Measurements from ENCODE around the gene CPNE2. TPM values are rescaled to one million over a fixed set of nuclear protein-coding genes. Genes with fewer than 3 reads are reported as not detected.
A peak's percentile ranks its signal among the peaks of the same experiment; 100 is the strongest.

CPNE2 gene
- polyA plus RNA-seq = 10 to 100 TPM in 1 of 3 donors, 1 to 10 TPM in 2; 2.4 to 10.8 (median 5.8) TPM

DNA sequence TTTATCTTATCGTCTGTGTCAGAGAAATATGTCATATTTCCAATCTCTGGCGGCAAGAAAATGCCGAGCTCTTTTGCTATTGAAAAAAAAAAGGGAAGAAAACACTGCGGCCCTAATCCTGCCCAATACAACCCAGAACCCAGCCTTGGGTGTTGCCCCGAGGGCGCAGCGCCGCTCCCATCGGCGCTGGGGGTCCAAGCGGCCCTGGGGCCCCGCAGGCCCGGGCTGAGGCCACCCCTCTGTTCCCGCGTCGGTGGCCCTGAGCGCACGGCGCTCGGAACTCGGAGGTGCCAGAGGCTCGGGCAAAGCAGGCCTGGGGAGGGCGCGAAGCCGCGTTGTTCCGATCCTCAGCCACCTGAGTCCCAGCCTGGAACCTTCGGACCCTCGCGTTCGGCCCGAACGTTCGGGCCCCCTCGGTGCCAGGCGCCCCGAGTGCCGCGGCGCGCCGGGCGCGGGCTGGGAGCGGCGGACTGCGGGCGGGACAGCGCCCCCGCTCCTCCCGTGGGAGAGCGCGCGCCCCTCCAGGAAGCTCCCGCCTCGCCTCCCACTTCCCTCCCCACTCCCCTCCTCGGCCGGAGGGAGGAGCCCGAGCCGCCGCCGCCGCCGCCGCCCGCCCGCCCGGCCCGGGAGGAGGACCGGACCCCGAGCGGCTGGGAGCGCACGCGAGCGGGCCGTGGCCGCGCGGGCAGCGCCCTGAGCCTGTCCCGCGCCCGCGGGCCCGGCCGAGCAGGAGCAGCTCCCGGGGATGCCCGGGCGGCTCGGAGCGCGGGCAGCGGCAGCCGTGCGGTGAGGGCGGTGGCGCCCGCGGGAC, at the start of gene CPNE2:
Gene CPNE2 (plus strand): TSS at position 609 of the 811 bp plus-strand sequence. CDS start 18,160 bp downstream, outside the sequence.
- DNase-seq = peak in 1 of 3 donors; percentile 12

DNA sequence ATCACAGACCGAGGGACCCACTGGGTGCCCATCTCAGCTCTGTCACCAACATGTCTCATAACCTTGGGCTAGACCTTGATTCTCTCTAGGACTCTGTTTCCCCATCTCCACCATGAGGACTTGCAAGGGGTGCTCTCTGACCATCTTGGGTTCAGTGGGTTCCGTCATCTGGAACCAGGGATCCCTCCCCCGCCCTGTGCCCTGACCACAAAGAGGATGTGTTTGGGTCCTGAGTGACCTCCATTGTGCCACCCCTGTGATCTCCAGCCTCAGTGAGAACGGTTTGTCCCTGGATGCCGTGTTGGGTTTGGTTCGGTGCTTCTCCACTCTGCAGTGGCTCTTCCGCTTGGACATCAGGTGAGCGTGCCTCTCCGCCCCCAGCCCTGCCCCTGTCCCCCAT, 49.1 kb upstream of the CPNE2 start:
- no peak for DNase-seq
- peak overlapping the region; percentile 80 to 87 (median 84) for H3K4me3 Mint-ChIP-seq
- H3K4me1 Mint-ChIP-seq = peaks cover 64 to 71% of the 10 kb centered on the region in 2 donors
- peaks cover 2 to 21% (median 12%) of the 10 kb centered on the region in 3 donors for H3K27me3 Mint-ChIP-seq (ENCODE audit: low read depth in 3 of 3)
- no peaks in the 10 kb centered on the region for H3K9me3 Mint-ChIP-seq
- peak overlapping the region; percentile 94 to 99 (median 97) for H3K27ac Mint-ChIP-seq
- H3K36me3 Mint-ChIP-seq = peaks cover 25 to 47% (median 30%) of the 10 kb centered on the region in 3 donors

More for the DNA sequence above, at the start of gene CPNE2:
- H3K9me3 Mint-ChIP-seq = no peaks in the 10 kb centered on the region
- H3K27ac Mint-ChIP-seq = no peak within 1 kb of the TSS
- H3K27me3 Mint-ChIP-seq (ENCODE audit: low read depth in 3 of 3) = peaks cover 10 to 31% (median 14%) of the 10 kb centered on the region in 3 donors
- H3K4me1 Mint-ChIP-seq = peaks cover 9 to 15% of the 10 kb centered on the region in 2 donors
- no peaks in the 10 kb centered on the region for H3K36me3 Mint-ChIP-seq
- peak within 1 kb of the TSS; percentile 67 to 80 (median 75) for H3K4me3 Mint-ChIP-seq

DNA sequence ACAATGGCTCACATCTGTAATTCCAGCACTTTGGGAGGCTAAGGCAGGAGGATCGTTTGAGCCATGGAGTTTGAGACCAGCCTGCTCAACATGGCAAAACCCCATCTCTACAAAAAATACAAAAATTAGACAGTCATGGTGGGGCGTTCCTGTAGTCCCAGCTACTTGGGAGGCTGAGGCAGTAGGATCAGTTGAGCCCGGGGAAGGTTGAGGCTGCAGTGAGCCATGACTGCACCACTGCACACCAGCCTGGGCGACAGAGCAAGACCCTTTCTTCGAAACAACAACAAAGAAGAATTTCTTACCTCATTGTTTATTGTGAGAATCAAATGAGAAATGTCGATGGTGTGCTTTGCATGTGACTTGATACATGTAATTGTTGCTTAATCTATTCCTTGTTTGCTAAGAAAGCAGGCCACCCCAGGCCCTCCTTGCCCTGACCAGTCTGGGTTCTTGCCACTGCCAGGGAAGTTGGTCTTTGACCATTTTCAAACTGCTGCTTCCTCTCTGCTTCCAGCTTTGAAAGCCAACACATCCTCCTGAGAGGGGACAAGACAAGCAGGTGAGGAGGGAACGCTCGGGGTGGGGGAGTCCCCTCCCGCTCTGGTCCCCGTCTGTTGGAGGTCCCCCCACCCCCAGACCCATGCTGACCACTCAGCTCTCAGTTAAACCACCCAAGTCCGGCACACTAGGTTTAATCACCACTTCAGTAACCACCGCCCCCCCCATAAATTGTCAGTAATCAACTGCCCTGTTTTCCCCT, 47.3 kb upstream of the CPNE2 start:
- H3K9me3 Mint-ChIP-seq = no peaks in the 10 kb centered on the region
- H3K27ac Mint-ChIP-seq = peak overlapping the region; percentile 59 to 85 (median 80)
- H3K27me3 Mint-ChIP-seq (ENCODE audit: low read depth in 3 of 3) = peaks cover 1 to 17% (median 12%) of the 10 kb centered on the region in 3 donors
- H3K4me1 Mint-ChIP-seq = peaks cover 46 to 53% of the 10 kb centered on the region in 2 donors
- no peak for DNase-seq
- peak overlapping the region in 1 of 5 donors; percentile 51 for H3K4me3 Mint-ChIP-seq
- peaks cover 22 to 44% (median 28%) of the 10 kb centered on the region in 3 donors for H3K36me3 Mint-ChIP-seq

DNA sequence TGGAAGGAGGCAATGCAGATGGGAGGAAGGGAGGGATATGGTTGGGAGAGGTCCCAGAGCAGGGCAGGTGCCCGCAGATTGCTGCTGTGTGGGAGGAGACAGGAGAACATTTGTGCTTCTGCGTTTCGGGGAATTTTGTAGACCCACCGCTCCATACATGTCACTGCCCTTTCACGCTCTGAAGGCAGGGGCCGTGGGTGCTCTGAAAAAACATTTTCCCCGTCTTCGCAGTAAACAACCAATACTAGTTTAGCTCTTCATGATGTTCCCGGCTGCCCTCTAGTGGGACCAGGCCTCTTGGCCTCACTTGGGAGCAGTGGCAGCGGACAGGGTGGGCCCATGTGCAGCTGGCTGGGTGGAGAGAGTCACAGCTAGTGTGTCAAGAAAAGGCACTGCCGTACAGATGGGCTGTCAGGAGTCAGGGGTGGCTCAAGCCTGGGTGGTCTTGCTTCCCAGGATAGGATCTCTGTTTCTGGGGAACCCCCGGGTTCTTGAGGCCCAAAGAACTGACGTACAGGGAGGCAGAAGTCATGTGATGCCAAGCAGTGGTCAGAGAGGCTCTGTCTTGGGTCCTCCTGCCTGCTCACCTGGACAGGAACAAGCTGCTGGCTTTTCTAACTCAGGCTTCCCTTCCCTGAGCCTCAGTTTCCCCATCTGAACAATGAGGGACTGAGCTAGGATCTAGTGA, 46.5 kb upstream of the CPNE2 start:
- no peaks in the 10 kb centered on the region for H3K9me3 Mint-ChIP-seq
- peaks cover 39 to 46% of the 10 kb centered on the region in 2 donors for H3K4me1 Mint-ChIP-seq
- H3K4me3 Mint-ChIP-seq = peak overlapping the region in 2 of 5 donors; percentile 24 to 51
- H3K36me3 Mint-ChIP-seq = peaks cover 21 to 40% (median 24%) of the 10 kb centered on the region in 3 donors
- peaks cover 0 to 13% (median 12%) of the 10 kb centered on the region in 3 donors for H3K27me3 Mint-ChIP-seq (ENCODE audit: low read depth in 3 of 3)
- peak; percentile 28 to 36 (median 32) for DNase-seq
- peak overlapping the region; percentile 59 to 85 (median 80) for H3K27ac Mint-ChIP-seq

DNA sequence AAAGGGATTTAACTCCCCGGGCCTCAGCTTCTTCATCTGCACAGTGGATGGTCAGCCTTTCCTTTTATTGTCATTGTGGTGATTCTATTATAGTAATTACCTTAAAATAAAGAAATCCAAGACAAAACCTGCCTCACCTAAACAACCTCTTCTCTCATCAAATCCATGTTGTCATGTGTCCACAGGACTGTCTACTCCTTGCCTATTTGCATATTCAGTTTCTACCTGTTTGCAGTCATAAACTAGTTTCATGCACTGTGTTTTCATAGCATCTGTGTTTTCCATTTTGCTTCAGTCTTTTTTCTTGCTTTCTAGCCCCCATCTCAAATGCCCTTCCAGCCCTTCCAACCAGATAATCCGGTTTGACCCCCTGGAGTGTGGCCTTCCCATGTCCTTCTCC, 44.3 kb upstream of the CPNE2 start:
- peaks cover 19 to 23% of the 10 kb centered on the region in 2 donors for H3K4me1 Mint-ChIP-seq

DNA sequence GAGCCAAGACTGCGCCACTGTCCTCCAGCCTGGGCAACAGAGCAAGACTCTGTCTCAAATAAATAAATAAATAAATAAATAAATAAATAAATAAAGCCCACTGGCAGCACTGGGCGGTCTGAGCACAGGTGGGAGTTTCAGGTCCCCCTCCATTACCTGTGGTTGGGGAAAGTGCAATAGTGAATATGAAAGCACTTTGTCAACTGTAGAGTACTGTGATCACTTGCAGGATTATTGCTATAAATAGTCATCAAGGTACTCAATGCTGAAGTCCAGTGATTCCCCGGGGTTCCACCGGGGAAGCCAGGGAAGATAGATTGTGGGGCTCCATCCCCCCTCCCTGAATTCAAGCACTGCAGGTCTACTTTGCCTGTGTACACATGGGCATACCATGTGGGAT, 42.7 kb upstream of the CPNE2 start:
- no peak overlapping the region for H3K4me3 Mint-ChIP-seq
- peaks cover 19 to 46% (median 24%) of the 10 kb centered on the region in 3 donors for H3K36me3 Mint-ChIP-seq
- H3K4me1 Mint-ChIP-seq = peaks cover 13 to 14% of the 10 kb centered on the region in 2 donors
- peaks cover 0 to 2% (median 2%) of the 10 kb centered on the region in 3 donors for H3K27me3 Mint-ChIP-seq (ENCODE audit: low read depth in 3 of 3)
- peak overlapping the region in 1 of 6 donors; percentile 58 for H3K27ac Mint-ChIP-seq
- DNase-seq = no peak
- no peaks in the 10 kb centered on the region for H3K9me3 Mint-ChIP-seq

More for the DNA sequence above, 44.3 kb upstream of the CPNE2 start:
- no peak overlapping the region for H3K4me3 Mint-ChIP-seq
- peak overlapping the region in 5 of 6 donors; percentile 15 to 73 (median 56) for H3K27ac Mint-ChIP-seq
- DNase-seq = no peak
- no peaks in the 10 kb centered on the region for H3K9me3 Mint-ChIP-seq
- peaks cover 22 to 40% (median 23%) of the 10 kb centered on the region in 3 donors for H3K36me3 Mint-ChIP-seq
- peaks cover 2 to 4% (median 2%) of the 10 kb centered on the region in 3 donors for H3K27me3 Mint-ChIP-seq (ENCODE audit: low read depth in 3 of 3)

DNA sequence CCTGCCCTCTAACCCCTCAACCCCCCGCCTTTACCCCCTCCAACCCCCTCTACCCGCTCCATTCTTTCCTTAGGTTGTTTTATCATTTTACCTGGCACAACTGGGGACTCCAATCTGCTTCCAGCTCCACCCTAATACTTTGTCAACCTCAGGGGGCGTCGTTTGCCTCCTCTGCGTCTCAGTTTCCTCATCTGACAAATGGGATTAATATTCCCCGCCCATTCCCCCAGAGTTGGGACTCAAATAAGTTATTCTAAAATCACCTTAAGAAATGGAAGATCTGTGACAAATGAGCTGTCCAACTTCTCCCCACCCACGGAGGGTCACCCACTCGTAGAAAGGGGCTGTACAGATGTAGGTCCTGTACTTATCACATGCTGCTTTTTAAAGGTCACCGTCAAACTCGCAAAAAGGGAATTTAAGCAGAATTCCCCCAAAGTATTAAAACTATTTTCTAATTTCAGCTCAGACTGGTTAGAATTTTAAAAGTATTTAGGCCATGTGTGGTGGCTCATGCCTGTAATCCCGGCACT, 40.6 kb upstream of the CPNE2 start:
- Mint-ChIP-seq H3K27ac (no peak overlapping the region), H3K4me1 (peaks cover 3 to 4% of the 10 kb centered on the region in 2 donors), H3K9me3 (no peaks in the 10 kb centered on the region), H3K27me3 (ENCODE audit: low read depth in 3 of 3) (peaks cover 0 to 2% (median 2%) of the 10 kb centered on the region in 3 donors), H3K36me3 (peaks cover 19 to 41% (median 21%) of the 10 kb centered on the region in 3 donors), H3K4me3 (no peak overlapping the region)
- no peak for DNase-seq

DNA sequence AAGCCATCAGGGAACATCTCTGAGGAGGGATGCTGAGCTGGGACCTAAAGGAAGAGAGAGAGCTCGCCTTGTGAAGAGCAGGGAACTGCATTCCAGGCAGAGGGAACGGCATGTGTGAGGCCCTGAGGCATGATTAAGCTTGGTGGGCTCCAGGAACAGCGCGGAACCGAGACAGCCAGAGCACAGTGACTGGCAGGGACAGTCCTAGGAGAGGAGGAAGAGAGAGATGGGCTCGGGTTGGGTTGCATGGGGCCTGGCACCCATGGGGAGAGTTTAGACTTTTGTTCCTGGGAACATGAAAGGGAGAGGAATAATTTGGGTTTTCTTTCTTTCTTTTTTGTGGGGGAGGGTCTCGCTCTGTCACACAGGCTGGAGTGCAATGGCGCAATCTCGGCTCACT, 39.2 kb upstream of the CPNE2 start:
- Mint-ChIP-seq H3K27ac (peak overlapping the region; percentile 8 to 84 (median 43)), H3K4me1 (peaks cover 4 to 13% of the 10 kb centered on the region in 2 donors), H3K9me3 (no peaks in the 10 kb centered on the region), H3K36me3 (peaks cover 23 to 43% (median 23%) of the 10 kb centered on the region in 3 donors), H3K27me3 (ENCODE audit: low read depth in 3 of 3) (peaks cover 0 to 11% (median 2%) of the 10 kb centered on the region in 3 donors), H3K4me3 (no peak overlapping the region)
- no peak for DNase-seq

DNA sequence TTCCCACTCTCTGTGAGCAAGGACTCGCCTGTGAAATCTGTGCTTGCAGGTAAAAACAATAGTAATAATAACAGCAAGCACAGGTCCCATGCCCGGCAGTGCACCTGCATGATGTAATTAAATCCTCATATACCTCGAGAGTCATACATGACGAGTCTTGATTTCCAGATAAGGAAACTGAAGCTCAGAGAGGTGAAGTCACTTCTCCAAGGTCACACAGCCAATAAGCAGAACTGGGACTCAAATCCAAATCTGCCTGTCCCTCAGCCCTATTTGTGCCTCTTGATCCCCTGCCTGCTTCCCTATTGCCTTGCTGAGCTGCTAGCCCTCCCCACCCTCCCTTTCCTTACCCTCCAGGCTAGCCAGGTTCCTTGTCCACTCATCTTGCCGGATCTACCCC, 38.0 kb upstream of the CPNE2 start:
- no peak overlapping the region for H3K4me3 Mint-ChIP-seq
- peaks cover 0 to 11% (median 5%) of the 10 kb centered on the region in 3 donors for H3K27me3 Mint-ChIP-seq (ENCODE audit: low read depth in 3 of 3)
- H3K27ac Mint-ChIP-seq = peak overlapping the region in 1 of 6 donors; percentile 31
- H3K36me3 Mint-ChIP-seq = peaks cover 16 to 40% (median 22%) of the 10 kb centered on the region in 3 donors
- peaks cover 3 to 15% of the 10 kb centered on the region in 2 donors for H3K4me1 Mint-ChIP-seq
- no peaks in the 10 kb centered on the region for H3K9me3 Mint-ChIP-seq
- no peak for DNase-seq

DNA sequence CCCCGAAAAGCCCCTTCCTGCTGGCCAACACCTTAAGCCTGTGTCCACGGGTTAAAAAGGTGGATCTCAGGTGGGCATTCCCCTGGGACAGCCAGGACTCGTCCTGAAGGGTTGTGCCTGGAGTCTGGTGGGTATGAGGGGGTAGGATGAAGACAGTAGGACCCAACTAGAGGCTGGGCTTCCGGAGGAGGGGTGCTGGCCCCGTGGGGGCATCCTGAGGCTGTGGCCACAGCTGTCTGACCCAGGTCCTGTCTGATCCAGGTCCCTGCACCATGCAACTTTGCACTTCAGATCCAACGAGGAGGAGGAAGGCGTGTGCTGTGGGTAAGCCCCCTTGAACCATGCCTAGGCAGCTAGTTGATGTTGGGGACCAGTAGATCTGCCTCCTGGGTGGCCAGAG, 37.6 kb upstream of the CPNE2 start:
- H3K9me3 Mint-ChIP-seq = no peaks in the 10 kb centered on the region
- no peak for DNase-seq
- H3K27me3 Mint-ChIP-seq (ENCODE audit: low read depth in 3 of 3) = peaks cover 0 to 11% (median 5%) of the 10 kb centered on the region in 3 donors
- peaks cover 16 to 44% (median 22%) of the 10 kb centered on the region in 3 donors for H3K36me3 Mint-ChIP-seq
- no peak overlapping the region for H3K4me3 Mint-ChIP-seq
- peaks cover 6 to 18% of the 10 kb centered on the region in 2 donors for H3K4me1 Mint-ChIP-seq
- no peak overlapping the region for H3K27ac Mint-ChIP-seq

DNA sequence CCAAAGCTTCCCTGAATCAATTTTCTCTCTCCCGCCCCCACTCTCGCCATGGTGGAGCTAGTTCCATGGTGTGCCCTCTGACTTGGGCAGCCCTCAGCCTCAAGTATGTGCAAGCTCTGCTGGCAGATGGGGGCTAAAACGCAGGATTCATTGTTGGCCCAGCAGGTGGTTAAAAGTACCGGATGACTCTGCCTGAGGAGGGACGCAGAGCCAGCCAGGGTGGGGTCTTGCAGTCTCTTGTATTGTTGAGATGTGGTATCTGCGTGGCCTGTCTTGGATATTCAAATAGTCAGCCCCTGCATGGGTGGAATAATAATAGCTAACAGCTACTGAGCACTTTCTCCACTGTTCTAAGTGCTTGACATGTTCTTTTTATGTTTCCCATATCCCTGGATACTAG, 36.7 kb upstream of the CPNE2 start:
- H3K27ac Mint-ChIP-seq = peak overlapping the region in 1 of 6 donors; percentile 40
- H3K27me3 Mint-ChIP-seq (ENCODE audit: low read depth in 3 of 3) = peaks cover 0 to 11% (median 5%) of the 10 kb centered on the region in 3 donors
- H3K36me3 Mint-ChIP-seq = peaks cover 22 to 53% (median 28%) of the 10 kb centered on the region in 3 donors
- H3K9me3 Mint-ChIP-seq = no peaks in the 10 kb centered on the region
- peaks cover 9 to 27% of the 10 kb centered on the region in 2 donors for H3K4me1 Mint-ChIP-seq
- H3K4me3 Mint-ChIP-seq = no peak overlapping the region
- no peak for DNase-seq

DNA sequence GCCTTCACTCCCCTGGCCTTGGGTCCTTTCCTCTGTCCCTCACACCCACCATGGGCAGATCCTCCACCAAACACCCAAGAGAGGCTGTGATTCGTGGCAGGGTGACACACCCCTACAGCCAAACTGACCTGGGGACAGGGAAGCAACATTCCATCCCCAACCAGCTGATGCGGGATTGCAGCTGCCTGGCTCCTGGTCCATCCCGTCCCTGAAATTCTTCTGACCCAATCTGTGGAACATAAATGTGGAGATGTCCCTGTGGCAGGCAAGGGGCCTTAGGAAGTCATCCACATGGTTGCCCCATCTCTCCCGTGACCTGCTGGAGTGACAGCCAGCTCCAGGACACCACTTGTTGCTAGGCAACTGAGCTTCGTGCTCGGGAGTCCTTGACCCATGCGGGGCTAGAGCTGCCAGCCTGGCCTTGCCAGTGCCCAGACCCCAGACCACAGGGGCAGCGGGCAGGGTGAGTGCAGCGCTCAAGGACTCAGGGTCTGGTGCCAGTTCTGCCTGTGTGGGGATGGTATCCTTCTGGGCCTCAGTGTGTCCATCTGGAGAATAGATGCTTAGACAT, 34.0 kb upstream of the CPNE2 start:
- no peak overlapping the region for H3K4me3 Mint-ChIP-seq
- peaks cover 0 to 11% (median 3%) of the 10 kb centered on the region in 3 donors for H3K27me3 Mint-ChIP-seq (ENCODE audit: low read depth in 3 of 3)
- H3K4me1 Mint-ChIP-seq = peaks cover 9 to 24% of the 10 kb centered on the region in 2 donors
- H3K36me3 Mint-ChIP-seq = peaks cover 19 to 49% (median 30%) of the 10 kb centered on the region in 3 donors
- H3K9me3 Mint-ChIP-seq = no peaks in the 10 kb centered on the region
- DNase-seq = no peak
- H3K27ac Mint-ChIP-seq = peak overlapping the region in 1 of 6 donors; percentile 50
